Loucy (cell line): ENCODE data around the gene EIF6.

ENCODE experiments used
- EZH2phosphoT487 ChIP-seq: fragments of 200-600 bp; IDR thresholded peaks from 2 replicates; pipeline ENCODE4 v1.6.1; 2018; ENCODE audit warnings: antibody characterized with exemption, mild to moderate bottlenecking, moderate library complexity, borderline replicate concordance
- TF ChIP-seq, protein P1 (sequence below): fragments of 200-600 bp; sonication (generic); conservative IDR thresholded peaks from 2 replicates; pipeline ENCODE4 v1.5.1; 2014; ENCODE audit warnings: mild to moderate bottlenecking, antibody characterized with exemption, low read length

- TF ChIP-seq, protein P1, sequence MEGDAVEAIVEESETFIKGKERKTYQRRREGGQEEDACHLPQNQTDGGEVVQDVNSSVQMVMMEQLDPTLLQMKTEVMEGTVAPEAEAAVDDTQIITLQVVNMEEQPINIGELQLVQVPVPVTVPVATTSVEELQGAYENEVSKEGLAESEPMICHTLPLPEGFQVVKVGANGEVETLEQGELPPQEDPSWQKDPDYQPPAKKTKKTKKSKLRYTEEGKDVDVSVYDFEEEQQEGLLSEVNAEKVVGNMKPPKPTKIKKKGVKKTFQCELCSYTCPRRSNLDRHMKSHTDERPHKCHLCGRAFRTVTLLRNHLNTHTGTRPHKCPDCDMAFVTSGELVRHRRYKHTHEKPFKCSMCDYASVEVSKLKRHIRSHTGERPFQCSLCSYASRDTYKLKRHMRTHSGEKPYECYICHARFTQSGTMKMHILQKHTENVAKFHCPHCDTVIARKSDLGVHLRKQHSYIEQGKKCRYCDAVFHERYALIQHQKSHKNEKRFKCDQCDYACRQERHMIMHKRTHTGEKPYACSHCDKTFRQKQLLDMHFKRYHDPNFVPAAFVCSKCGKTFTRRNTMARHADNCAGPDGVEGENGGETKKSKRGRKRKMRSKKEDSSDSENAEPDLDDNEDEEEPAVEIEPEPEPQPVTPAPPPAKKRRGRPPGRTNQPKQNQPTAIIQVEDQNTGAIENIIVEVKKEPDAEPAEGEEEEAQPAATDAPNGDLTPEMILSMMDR, result no peak
- no peak for TF ChIP-seq EZH2phosphoT487
Observed at GRCh38 chr20:35326740-35327073, 42.1 kb upstream of the EIF6 start.
